Neural cell (in vitro differentiated cells): ENCODE measurements around the gene FGD4. TPM values are rescaled to one million over a fixed set of nuclear protein-coding genes. Genes with fewer than 3 reads are reported as not detected.

ENCODE experiments used
- H2AFZ ChIP-seq: fragments of 200-600, 300-800 bp; sonication (generic), shearing (Covaris generic); 2 replicates; pipeline ENCODE4 v1.6.0; 2014; ENCODE audit warnings: low read depth, mild to moderate bottlenecking, antibody characterized with exemption, low read length, moderate library complexity
- H3F3A ChIP-seq: fragments of 200-600 bp; shearing (Covaris generic); 2 replicates; pipeline ENCODE4 v1.6.1; 2016; ENCODE audit warnings: mild to moderate bottlenecking, moderate library complexity, mixed read lengths, antibody characterized with exemption, low read length; ENCODE audit not compliant: insufficient read depth, poor library complexity, severe bottlenecking
- H3K27ac ChIP-seq: fragments of 200-600, 300-800 bp; sonication (generic), shearing (Covaris generic); 2 replicates; pipeline ENCODE4 v1.5.1; 2014; ENCODE audit warnings: mild to moderate bottlenecking, low read length, moderate library complexity
- H3K27me3 ChIP-seq: fragments of 300-800, 200-600 bp; sonication (generic), shearing (Covaris generic); 2 replicates; pipeline ENCODE4 v1.6.0; 2014; ENCODE audit warnings: mild to moderate bottlenecking, low read depth, low read length, moderate library complexity; ENCODE audit not compliant: insufficient read depth
- H3K36me3 ChIP-seq: fragments of 300-800, 200-600 bp; sonication (generic), shearing (Covaris generic); 2 replicates; pipeline ENCODE4 v1.5.1; 2014; ENCODE audit warnings: mild to moderate bottlenecking, antibody characterized with exemption, low read length, moderate library complexity; ENCODE audit not compliant: insufficient read depth
- H3K4me2 ChIP-seq: fragments of 300-800, 200-600 bp; sonication (generic), shearing (Covaris generic); 2 replicates; pipeline ENCODE4 v1.6.0; 2014; ENCODE audit warnings: mild to moderate bottlenecking, low read length
- H3K4me3 ChIP-seq: fragments of 300-800, 200-600 bp; sonication (generic), shearing (Covaris generic); 2 replicates; pipeline ENCODE4 v1.5.1; 2014; ENCODE audit warnings: mild to moderate bottlenecking, low read length, moderate library complexity
- H3K79me2 ChIP-seq: fragments of 200-600 bp; shearing (Covaris generic); replicated peaks from 2 replicates; pipeline ENCODE4 v1.6.0; 2014; ENCODE audit warnings: mild to moderate bottlenecking, low read length, moderate library complexity; ENCODE audit not compliant: insufficient read depth
- H3K9ac ChIP-seq: fragments of 300-800, 200-600 bp; sonication (generic), shearing (Covaris generic); 2 replicates; pipeline ENCODE4 v1.6.1; 2016; ENCODE audit warnings: mild to moderate bottlenecking, low read length, mixed read lengths
- H3K9me2 ChIP-seq: fragments of 200-600 bp; shearing (Covaris generic); 2 replicates; pipeline ENCODE4 v1.6.1; 2016; ENCODE audit warnings: mild to moderate bottlenecking, low read length, mixed read lengths; ENCODE audit not compliant: insufficient read depth
- H3K9me3 ChIP-seq: fragments of 200-600, 300-800 bp; sonication (generic), shearing (Covaris generic); 2 replicates; pipeline ENCODE4 v1.6.1; 2016; ENCODE audit warnings: mild to moderate bottlenecking, mixed run types, low read length, moderate library complexity, mixed read lengths
- H4K20me1 ChIP-seq: fragments of 200-600 bp; shearing (Covaris generic); 2 replicates; pipeline ENCODE4 v1.6.1; 2016; ENCODE audit warnings: mild to moderate bottlenecking, mixed run types; ENCODE audit not compliant: insufficient read depth
- EP300 ChIP-seq: fragments of 450-650 bp; conservative IDR thresholded peaks from 2 replicates; pipeline ENCODE4 v1.6.1; 2014; ENCODE audit warnings: antibody characterized with exemption, mild to moderate bottlenecking, moderate library complexity; ENCODE audit not compliant: poor library complexity, severe bottlenecking
- EZH2 ChIP-seq: fragments of 200-600, 300-800 bp; shearing (Covaris generic), sonication (generic); IDR thresholded peaks from 2 replicates; pipeline ENCODE4 v1.6.1; 2014; ENCODE audit warnings: antibody characterized with exemption, low read length, borderline replicate concordance, mild to moderate bottlenecking; ENCODE audit not compliant: insufficient read depth, poor library complexity, severe bottlenecking
- MXI1 ChIP-seq: fragments of 450-650 bp; conservative IDR thresholded peaks from 2 replicates; pipeline ENCODE4 v1.6.1; 2014; ENCODE audit warnings: antibody characterized with exemption, mild to moderate bottlenecking; ENCODE audit not compliant: poor library complexity, severe bottlenecking
- POLR2AphosphoS5 ChIP-seq: IDR thresholded peaks from 2 replicates; pipeline ENCODE4 v1.6.1; 2012
- RAD21 ChIP-seq: fragments of 450-650 bp; conservative IDR thresholded peaks from 2 replicates; pipeline ENCODE4 v1.6.1; 2014; ENCODE audit warnings: antibody characterized with exemption, mild to moderate bottlenecking, moderate library complexity
- SMC3 ChIP-seq: fragments of 450-650 bp; conservative IDR thresholded peaks from 2 replicates; pipeline ENCODE4 v1.6.1; 2014; ENCODE audit warnings: antibody characterized with exemption, mild to moderate bottlenecking, moderate library complexity; ENCODE audit not compliant: poor library complexity
- TAF1 ChIP-seq: IDR thresholded peaks from 2 replicates; pipeline ENCODE4 v1.6.1; 2012; ENCODE audit warnings: low read depth
- polyA plus RNA-seq: library from polyadenylated mRNA; depleted of rRNA; stranded (reverse); fragments of >200 nt; gene quantifications from 2 replicates; pipeline ENCODE4 v1.2.3, GENCODE V29; 2014
- TF ChIP-seq, protein P1 (sequence below): fragments of 450-650 bp; IDR thresholded peaks from 2 replicates; pipeline ENCODE4 v1.5.1; 2014; ENCODE audit warnings: antibody characterized with exemption, mild to moderate bottlenecking, moderate library complexity; ENCODE audit not compliant: poor library complexity, severe bottlenecking
- TF ChIP-seq, protein P2 (sequence below): IDR thresholded peaks from 2 replicates; pipeline ENCODE4 v1.6.1; 2012; ENCODE audit warnings: borderline replicate concordance

Gene FGD4
- polyA plus RNA-seq, 1 donor from 2014 or later = 24.4 TPM

GRCh38 chr12:32390572-32391219 is 8.7 kb upstream of the FGD4 start:
- no peak overlapping the region for H3K4me3 ChIP-seq

GRCh38 chr12:32395026-32395425 is 4.3 kb upstream of the FGD4 start:
- Histone ChIP-seq H3K4me3 (no peak overlapping the region), H2AFZ (no peak overlapping the region), H3F3A (no peaks in the 10 kb centered on the region), H3K4me2 (no peak overlapping the region), H3K27ac (no peak overlapping the region), H4K20me1 (no peaks in the 10 kb centered on the region), H3K27me3 (peaks cover 11% of the 10 kb centered on the region), H3K36me3 (no peaks in the 10 kb centered on the region), H3K9me3 (no peaks in the 10 kb centered on the region), H3K9ac (no peak overlapping the region), H3K9me2 (no peaks in the 10 kb centered on the region), H3K79me2 (no peaks in the 10 kb centered on the region)
- TF ChIP-seq MXI1 (no peak), POLR2AphosphoS5 (no peak), RAD21 (no peak), TAF1 (no peak), SMC3 (no peak)
- TF ChIP-seq, protein P1, sequence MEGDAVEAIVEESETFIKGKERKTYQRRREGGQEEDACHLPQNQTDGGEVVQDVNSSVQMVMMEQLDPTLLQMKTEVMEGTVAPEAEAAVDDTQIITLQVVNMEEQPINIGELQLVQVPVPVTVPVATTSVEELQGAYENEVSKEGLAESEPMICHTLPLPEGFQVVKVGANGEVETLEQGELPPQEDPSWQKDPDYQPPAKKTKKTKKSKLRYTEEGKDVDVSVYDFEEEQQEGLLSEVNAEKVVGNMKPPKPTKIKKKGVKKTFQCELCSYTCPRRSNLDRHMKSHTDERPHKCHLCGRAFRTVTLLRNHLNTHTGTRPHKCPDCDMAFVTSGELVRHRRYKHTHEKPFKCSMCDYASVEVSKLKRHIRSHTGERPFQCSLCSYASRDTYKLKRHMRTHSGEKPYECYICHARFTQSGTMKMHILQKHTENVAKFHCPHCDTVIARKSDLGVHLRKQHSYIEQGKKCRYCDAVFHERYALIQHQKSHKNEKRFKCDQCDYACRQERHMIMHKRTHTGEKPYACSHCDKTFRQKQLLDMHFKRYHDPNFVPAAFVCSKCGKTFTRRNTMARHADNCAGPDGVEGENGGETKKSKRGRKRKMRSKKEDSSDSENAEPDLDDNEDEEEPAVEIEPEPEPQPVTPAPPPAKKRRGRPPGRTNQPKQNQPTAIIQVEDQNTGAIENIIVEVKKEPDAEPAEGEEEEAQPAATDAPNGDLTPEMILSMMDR = no peak

More at GRCh38 chr12:32390572-32391219, 8.7 kb upstream of the FGD4 start:
- H3K9me2 ChIP-seq = no peaks in the 10 kb centered on the region
- H3K27ac ChIP-seq = no peak overlapping the region
- H3K79me2 ChIP-seq = no peaks in the 10 kb centered on the region
- no peaks in the 10 kb centered on the region for H3K27me3 ChIP-seq
- no peak overlapping the region for H2AFZ ChIP-seq
- H3K4me2 ChIP-seq = no peak overlapping the region
- no peak overlapping the region for H3K9ac ChIP-seq
- H4K20me1 ChIP-seq = no peaks in the 10 kb centered on the region
- no peaks in the 10 kb centered on the region for H3F3A ChIP-seq
- TF ChIP-seq EP300 = no peak
- TF ChIP-seq EZH2 = no peak
- TF ChIP-seq POLR2AphosphoS5 = no peak
- TF ChIP-seq SMC3 = no peak
- TF ChIP-seq, protein P2, sequence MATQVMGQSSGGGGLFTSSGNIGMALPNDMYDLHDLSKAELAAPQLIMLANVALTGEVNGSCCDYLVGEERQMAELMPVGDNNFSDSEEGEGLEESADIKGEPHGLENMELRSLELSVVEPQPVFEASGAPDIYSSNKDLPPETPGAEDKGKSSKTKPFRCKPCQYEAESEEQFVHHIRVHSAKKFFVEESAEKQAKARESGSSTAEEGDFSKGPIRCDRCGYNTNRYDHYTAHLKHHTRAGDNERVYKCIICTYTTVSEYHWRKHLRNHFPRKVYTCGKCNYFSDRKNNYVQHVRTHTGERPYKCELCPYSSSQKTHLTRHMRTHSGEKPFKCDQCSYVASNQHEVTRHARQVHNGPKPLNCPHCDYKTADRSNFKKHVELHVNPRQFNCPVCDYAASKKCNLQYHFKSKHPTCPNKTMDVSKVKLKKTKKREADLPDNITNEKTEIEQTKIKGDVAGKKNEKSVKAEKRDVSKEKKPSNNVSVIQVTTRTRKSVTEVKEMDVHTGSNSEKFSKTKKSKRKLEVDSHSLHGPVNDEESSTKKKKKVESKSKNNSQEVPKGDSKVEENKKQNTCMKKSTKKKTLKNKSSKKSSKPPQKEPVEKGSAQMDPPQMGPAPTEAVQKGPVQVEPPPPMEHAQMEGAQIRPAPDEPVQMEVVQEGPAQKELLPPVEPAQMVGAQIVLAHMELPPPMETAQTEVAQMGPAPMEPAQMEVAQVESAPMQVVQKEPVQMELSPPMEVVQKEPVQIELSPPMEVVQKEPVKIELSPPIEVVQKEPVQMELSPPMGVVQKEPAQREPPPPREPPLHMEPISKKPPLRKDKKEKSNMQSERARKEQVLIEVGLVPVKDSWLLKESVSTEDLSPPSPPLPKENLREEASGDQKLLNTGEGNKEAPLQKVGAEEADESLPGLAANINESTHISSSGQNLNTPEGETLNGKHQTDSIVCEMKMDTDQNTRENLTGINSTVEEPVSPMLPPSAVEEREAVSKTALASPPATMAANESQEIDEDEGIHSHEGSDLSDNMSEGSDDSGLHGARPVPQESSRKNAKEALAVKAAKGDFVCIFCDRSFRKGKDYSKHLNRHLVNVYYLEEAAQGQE = no peak
- no peak for TF ChIP-seq MXI1
- TF ChIP-seq, protein P1 = no peak
- no peak for TF ChIP-seq TAF1
- no peak for TF ChIP-seq RAD21
- H3K36me3 ChIP-seq = no peaks in the 10 kb centered on the region
- H3K9me3 ChIP-seq = no peaks in the 10 kb centered on the region
